ENCODE data around the gene PHF21A.
"Not testable (repeated sequence)": the region's sequence is repeated elsewhere in the genome, so short reads cannot be mapped to it uniquely, and the experiment has no call there.

PHF21A gene

GRCh38 chr11:46120346-46121300 lies 631 bp downstream of the PHF21A start:
- DNase-seq = peak; percentile 34

GRCh38 chr11:46119352-46120216 lies 1.7 kb downstream of the PHF21A start:
- peak; percentile 49 for DNase-seq

- no peak for DNase-seq
Measured at GRCh38 chr11:46118702-46119351, 2.4 kb downstream of the PHF21A start.

GRCh38 chr11:46117842-46118241 lies 3.4 kb downstream of the PHF21A start:
- DNase-seq = no peak

GRCh38 chr11:46116712-46117037 lies 4.6 kb downstream of the PHF21A start:
- not testable (repeated sequence) for DNase-seq

GRCh38 chr11:46116007-46116711 lies 5.1 kb downstream of the PHF21A start:
- no peak for DNase-seq

GRCh38 chr11:46114961-46115360 lies 6.3 kb downstream of the PHF21A start:
- no peak for DNase-seq

- DNase-seq = no peak
Measured at GRCh38 chr11:46114378-46114777, 6.9 kb downstream of the PHF21A start.

GRCh38 chr11:46112961-46113607 lies 8.2 kb downstream of the PHF21A start:
- DNase-seq = no peak

- no peak for DNase-seq
Measured at GRCh38 chr11:46108751-46109150, 12.5 kb downstream of the PHF21A start.

- no peak for DNase-seq
Measured at GRCh38 chr11:46107780-46108179, 13.5 kb downstream of the PHF21A start.

GRCh38 chr11:46107408-46107718 lies 13.9 kb downstream of the PHF21A start:
- DNase-seq = no peak

- DNase-seq = no peak
Measured at GRCh38 chr11:46106530-46107407, 14.5 kb downstream of the PHF21A start.

GRCh38 chr11:46105926-46106325 lies 15.3 kb downstream of the PHF21A start:
- no peak for DNase-seq

GRCh38 chr11:46105134-46105628 lies 16.1 kb downstream of the PHF21A start:
- no peak for DNase-seq

GRCh38 chr11:46102843-46103242 lies 18.4 kb downstream of the PHF21A start:
- DNase-seq = no peak

- DNase-seq = no peak
Measured at GRCh38 chr11:46100670-46101069, 20.6 kb downstream of the PHF21A start.

GRCh38 chr11:46099963-46100316 lies 21.3 kb downstream of the PHF21A start:
- no peak for DNase-seq

- DNase-seq = no peak
Measured at GRCh38 chr11:46090375-46090774, 30.9 kb downstream of the PHF21A start.

GRCh38 chr11:46079662-46080061 lies 41.6 kb downstream of the PHF21A start:
- DNase-seq = no peak

GRCh38 chr11:46075928-46076327 lies 45.3 kb downstream of the PHF21A start:
- DNase-seq = no peak

Measured in stimulated activated CD4-positive, alpha-beta T cell treated with anti-CD3 and anti-CD28 coated beads, Interleukin-4, amount 100 ng/mL, for 1 hour (primary cell).